Ovary (tissue), 9 donors: ENCODE data around the gene ARL17B. TPM values are rescaled to one million over a fixed set of nuclear protein-coding genes. Genes with fewer than 3 reads are reported as not detected.
"Not testable (repeated sequence)": the region's sequence is repeated elsewhere in the genome, so short reads cannot be mapped to it uniquely, and the experiment has no call there.

Experiments
- DNase-seq, 5 donors: peaks; one replicate each; pipeline ENCODE4 v3.0.0-alpha.2; 2019 to 2020
- H3K27ac ChIP-seq, 2 donors: fragments of 200-600 bp; one replicate each; pipeline versions ENCODE4 v1.5.1 to v1.8.0; 2019 to 2022
- H3K27me3 ChIP-seq: fragments of 200-600 bp; one replicate; pipeline ENCODE4 v1.8.0; 2022
- H3K36me3 ChIP-seq: fragments of 200-600 bp; sonication (generic); one replicate; pipeline ENCODE4 v1.5.1; 2019
- H3K4me1 ChIP-seq: one replicate; pipeline ENCODE4 v1.8.1; 2013; ENCODE audit warnings: mild to moderate bottlenecking, moderate library complexity; ENCODE audit not compliant: insufficient read depth
- H3K4me3 ChIP-seq: fragments of 200-600 bp; sonication (generic); one replicate; pipeline ENCODE4 v1.5.1; 2017
- H3K9me3 ChIP-seq, 2 donors: fragments of 200-600 bp in 1 of 2; sonication (generic) in 1 of 2; one replicate each; pipeline versions ENCODE4 v1.5.1 to v1.8.1; 2013 to 2019; ENCODE audit warnings: mild to moderate bottlenecking in 1 of 2, moderate library complexity in 1 of 2
- CTCF ChIP-seq, 3 donors: fragments of 450-650 bp in 2 of 3; fragments of 200-600 bp in 1 of 3; IDR thresholded peaks; one replicate each; pipeline versions ENCODE4 v1.5.1 to v1.8.0; 2016 to 2022; ENCODE audit warnings: antibody characterized with exemption in 3 of 3, mild to moderate bottlenecking in 1 of 3
- EP300 ChIP-seq: sonication (generic); formaldehyde crosslinking; IDR thresholded peaks from one replicate; pipeline ENCODE4 v1.6.1; 2017; ENCODE audit warnings: antibody characterized with exemption
- POLR2A ChIP-seq: fragments of 450-650 bp; IDR thresholded peaks from one replicate; pipeline ENCODE4 v1.6.1; 2017; ENCODE audit warnings: antibody characterized with exemption, mild to moderate bottlenecking, moderate library complexity
- WGBS, 3 donors: extraction: QIAGEN DNeasy Blood & Tissue Kit in 1 of 3; methylation state at CpG; one replicate each; pipeline versions ENCODE4 v1.1.5 to v1.1.7; 2013 to 2017; 5-methylcytosine and 5-hydroxymethylcytosine counted together
- intact Hi-C, 4 donors: fragments of 100-400 bp; cut with DNase I; formaldehyde crosslinking; loops; one replicate each; pipeline versions ENCODE4 v1.11.0 to v1.15.1; 2022 to 2023
- polyA plus RNA-seq, 2 donors: library from polyadenylated mRNA; stranded (reverse); fragments of 200-250 nt in 1 of 2; fragments of 350-450 nt in 1 of 2; fragmentation: Illumina TruSeq in 1 of 2; extraction: RNeasy Lipid Tissue Mini Kit (QIAGEN cat#74804) in 1 of 2; gene quantifications; one replicate each; pipeline ENCODE4 v1.2.3, GENCODE V29; 2013 to 2014
- total RNA-seq, 7 donors: library from RNA; depleted of rRNA in 2 of 7; stranded (reverse); fragments of >200 nt in 2 of 7; fragmentation: NEBNext Ultra II Directional in 3 of 7; extraction: Animal tissue kit (Norgen Biotek cat#: 25700) in 3 of 7; gene quantifications; one replicate each; pipeline versions ENCODE4 v1.1.0 to v1.2.4, GENCODE V29; 2016 to 2023
- donor health status: DM: no; HTN: no; CAD: no; lungs with moderate emphysema.
- donor health status: DM: no; HTN: no; CAD: no.
- donor health status: Bipolar disorder and iron deficiency.
- donor health status: DM: yes; HTN: yes; CAD: no.
- donor health status: DM: no; HTN: no; CAD: no.
- donor health status: DM: yes; HTN: yes; CAD: no.

The ARL17B gene
- total and polyA plus RNA-seq, 9 donors = 4.7 to 26.6 (median 11.8) TPM

- H3K4me1 ChIP-seq, H3K27me3 ChIP-seq, H3K27ac ChIP-seq, DNase-seq, H3K9me3 ChIP-seq, H3K4me3 ChIP-seq, H3K36me3 ChIP-seq, intact Hi-C loops: not testable (repeated sequence)
- WGBS, 3 donors = 80 to 82% (median 81%) methylated on average over 7 of the region's 7 CpGs
Observed at GRCh38 chr17:46287587-46287986, 74.0 kb downstream of the ARL17B start.

GRCh38 chr17:46286764-46287221, 74.8 kb downstream of the ARL17B start:
- H3K27ac ChIP-seq, H3K36me3 ChIP-seq, H3K4me3 ChIP-seq, intact Hi-C loops, H3K27me3 ChIP-seq, H3K9me3 ChIP-seq, H3K4me1 ChIP-seq: not testable (repeated sequence)
- WGBS, 3 donors = 0 to 1% (median 0%) methylated on average over 3 of the region's 3 CpGs
- peak in 3 of 5 donors; percentile 31 to 52 (median 40) for DNase-seq
- TF ChIP-seq CTCF (IDR thresholded peaks at IDR 0.05) = peak; percentile 51 to 69 (median 59)

GRCh38 chr17:46285500-46285899, 76.1 kb downstream of the ARL17B start:
- WGBS, 3 donors = 63 to 79% (median 72%) methylated on average over 2 of the region's 2 CpGs
- intact Hi-C loops, H3K9me3 ChIP-seq, H3K27ac ChIP-seq, H3K27me3 ChIP-seq, H3K36me3 ChIP-seq, H3K4me3 ChIP-seq, H3K4me1 ChIP-seq, DNase-seq: not testable (repeated sequence)

- H3K36me3 ChIP-seq, H3K27ac ChIP-seq, H3K4me1 ChIP-seq, H3K4me3 ChIP-seq, DNase-seq, H3K9me3 ChIP-seq, H3K27me3 ChIP-seq, intact Hi-C loops: not testable (repeated sequence)
- 84 to 89% (median 87%) methylated on average over 1 of the region's 1 CpG for WGBS, 3 donors
Observed at GRCh38 chr17:46284467-46284866, 77.1 kb downstream of the ARL17B start.

GRCh38 chr17:46282635-46283034, 78.9 kb downstream of the ARL17B start:
- H3K27ac ChIP-seq, H3K4me3 ChIP-seq, H3K9me3 ChIP-seq, H3K27me3 ChIP-seq, intact Hi-C loops, H3K4me1 ChIP-seq, DNase-seq, H3K36me3 ChIP-seq: not testable (repeated sequence)
- 94 to 96% (median 94%) methylated on average over 12 of the region's 12 CpGs for WGBS, 3 donors

GRCh38 chr17:46281336-46281735, 80.2 kb downstream of the ARL17B start:
- intact Hi-C loops, H3K27ac ChIP-seq, H3K27me3 ChIP-seq, H3K36me3 ChIP-seq, DNase-seq, H3K4me3 ChIP-seq, H3K4me1 ChIP-seq, H3K9me3 ChIP-seq: not testable (repeated sequence)
- 81 to 85% (median 84%) methylated on average over 4 of the region's 4 CpGs for WGBS, 3 donors

- H3K4me3 ChIP-seq, H3K4me1 ChIP-seq, intact Hi-C loops, H3K27me3 ChIP-seq, H3K9me3 ChIP-seq, H3K36me3 ChIP-seq, DNase-seq, H3K27ac ChIP-seq: not testable (repeated sequence)
- WGBS, 3 donors = 74 to 79% (median 74%) methylated on average over 3 of the region's 3 CpGs
Observed at GRCh38 chr17:46276728-46277479, 84.7 kb downstream of the ARL17B start.

- Histone ChIP-seq H3K4me1 (no peaks in the 10 kb centered on the region), H3K27me3 (no peaks in the 10 kb centered on the region), H3K4me3 (no peak overlapping the region), H3K36me3 (no peaks in the 10 kb centered on the region), H3K9me3 (no peaks in the 10 kb centered on the region), H3K27ac (no peak overlapping the region)
- 83 to 91% (median 84%) methylated on average over 3 of the region's 3 CpGs for WGBS, 3 donors
- intact Hi-C loops = no loop called here
- DNase-seq = no peak
- TF ChIP-seq POLR2A (no peak), EP300 (no peak), CTCF (IDR thresholded peaks at IDR 0.05) (no peak)
Observed at GRCh38 chr17:46274238-46274637, 87.3 kb downstream of the ARL17B start.
